ENCODE results near the gene AKNA. TPM values are rescaled to one million over a fixed set of nuclear protein-coding genes. Genes with fewer than 3 reads are reported as not detected.

AKNA gene
- polyA plus RNA-seq, 1 of the 3 experiments (the other 2 are of a cell fraction): 0.84 TPM

GRCh38 chr9:114313186-114313585, 74.6 kb downstream of the AKNA start:
- H3K27me3 ChIP-seq (ENCODE audit: insufficient read depth): no peaks in the 10 kb centered on the region
- 91% methylated on average over 8 of the region's 8 CpGs for WGBS (ENCODE audit: low lambda C conversion rate)
- no peak for DNase-seq
- no peaks in the 10 kb centered on the region for H4K20me1 ChIP-seq (ENCODE audit: insufficient read depth)
- H2AFZ ChIP-seq (ENCODE audit: low read depth): no peak overlapping the region
- no peak overlapping the region for H3K9ac ChIP-seq
- no peak overlapping the region for H3K4me3 ChIP-seq (ENCODE audit: low read depth in 2 of 2, low read length in 1 of 2)
- H3K4me2 ChIP-seq: no peak overlapping the region
- no peaks in the 10 kb centered on the region for H3K4me1 ChIP-seq (ENCODE audit: control insufficient read depth in 1 of 2, insufficient read depth in 2 of 2, low read depth in 1 of 2, low read length in 1 of 2)
- no peaks in the 10 kb centered on the region for H3K79me2 ChIP-seq (ENCODE audit: insufficient read depth)
- ChIA-PET POLR2A (no interaction called here), CTCF (interaction anchor here (1.9 to 2.3 kb wide), 3 partner anchors 22 to 230 kb away, joined by 8 to 15 read pairs (median 10); no protein-coding TSS in a partner anchor)
- H3K36me3 ChIP-seq (replicated peaks in 1 of 2; ENCODE audit: control insufficient read depth in 1 of 2, insufficient read depth in 2 of 2, low read length in 1 of 2): peaks cover 0 to 3% of the 10 kb centered on the region in 2 experiments
- no peaks in the 10 kb centered on the region for H3K9me3 ChIP-seq
- no peak for TF ChIP-seq IRF3 (IDR thresholded peaks at IDR 0.05; ENCODE audit: low read depth, low read length)
- TF ChIP-seq EZH2phosphoT487 (IDR thresholded peaks at IDR 0.05; ENCODE audit: borderline replicate concordance, low read depth): no peak
- no peak for TF ChIP-seq FOSL2 (IDR thresholded peaks at IDR 0.05; ENCODE audit: borderline replicate concordance, low read depth)
- no peak for TF ChIP-seq NRF1 (IDR thresholded peaks at IDR 0.05; ENCODE audit: low read depth, low read length)
- TF ChIP-seq TCF12 (IDR thresholded peaks at IDR 0.05): no peak
- no peak for TF ChIP-seq RFX5 (IDR thresholded peaks at IDR 0.05; ENCODE audit: low read length)
- TF ChIP-seq GATA2 (CRISPR knock-in tag; IDR thresholded peaks at IDR 0.05): no peak
- TF ChIP-seq REST (IDR thresholded peaks at IDR 0.05; ENCODE audit: low read depth, low read length): no peak
- no peaks in the 10 kb centered on the region for H3K9me2 ChIP-seq
- no peaks in the 10 kb centered on the region for H3F3A ChIP-seq (replicated peaks; ENCODE audit: insufficient read depth)
- H3K27ac ChIP-seq (ENCODE audit: low read depth in 2 of 2, low read length in 1 of 2): no peak overlapping the region

- no peak for DNase-seq
Observed at GRCh38 chr9:114312513-114312875, 75.3 kb downstream of the AKNA start.

More at GRCh38 chr9:114312513-114312875, 75.3 kb downstream of the AKNA start:
- H3K4me2 ChIP-seq: no peak overlapping the region
- H3K36me3 ChIP-seq (replicated peaks in 1 of 2; ENCODE audit: control insufficient read depth in 1 of 2, insufficient read depth in 2 of 2, low read length in 1 of 2): peaks cover 0 to 3% of the 10 kb centered on the region in 2 experiments
- H4K20me1 ChIP-seq (ENCODE audit: insufficient read depth): no peaks in the 10 kb centered on the region
- no peaks in the 10 kb centered on the region for H3K79me2 ChIP-seq (ENCODE audit: insufficient read depth)
- no peaks in the 10 kb centered on the region for H3F3A ChIP-seq (replicated peaks; ENCODE audit: insufficient read depth)
- POLR2A ChIA-PET: no interaction called here
- no peak overlapping the region for H3K27ac ChIP-seq (ENCODE audit: low read depth in 2 of 2, low read length in 1 of 2)
- WGBS (ENCODE audit: low lambda C conversion rate): 96% methylated on average over 8 of the region's 8 CpGs
- no peaks in the 10 kb centered on the region for H3K27me3 ChIP-seq (ENCODE audit: insufficient read depth)
- no peak for TF ChIP-seq NFIC (IDR thresholded peaks at IDR 0.05; ENCODE audit: borderline replicate concordance)
- no peak for TF ChIP-seq CTCF (IDR thresholded peaks at IDR 0.05)
- no peak for TF ChIP-seq RFX5 (IDR thresholded peaks at IDR 0.05; ENCODE audit: low read length)
- no peak for TF ChIP-seq GABPA (IDR thresholded peaks at IDR 0.05; ENCODE audit: low read depth)
- TF ChIP-seq MXI1 (IDR thresholded peaks at IDR 0.05; ENCODE audit: low read depth, low read length): no peak
- TF ChIP-seq TCF12 (IDR thresholded peaks at IDR 0.05): no peak
- TF ChIP-seq ELF1 (IDR thresholded peaks at IDR 0.05): no peak
- TF ChIP-seq RXRA (IDR thresholded peaks at IDR 0.05; ENCODE audit: borderline replicate concordance, low read depth): no peak
- TF ChIP-seq USF1 (IDR thresholded peaks at IDR 0.05; ENCODE audit: borderline replicate concordance, low read depth): no peak
- TF ChIP-seq MEF2A (IDR thresholded peaks at IDR 0.05; ENCODE audit: borderline replicate concordance, low read depth): no peak
- no peak for TF ChIP-seq SMC3 (IDR thresholded peaks at IDR 0.05; ENCODE audit: low read depth, low read length)
- TF ChIP-seq FOXJ3 (CRISPR knock-in tag; IDR thresholded peaks at IDR 0.05): no peak
- H3K4me3 ChIP-seq (ENCODE audit: low read depth in 2 of 2, low read length in 1 of 2): no peak overlapping the region
- H3K9ac ChIP-seq: no peak overlapping the region
- CTCF ChIA-PET: no interaction called here
- no peak overlapping the region for H2AFZ ChIP-seq (ENCODE audit: low read depth)
- no peaks in the 10 kb centered on the region for H3K9me2 ChIP-seq
- H3K4me1 ChIP-seq (ENCODE audit: control insufficient read depth in 1 of 2, insufficient read depth in 2 of 2, low read depth in 1 of 2, low read length in 1 of 2): no peaks in the 10 kb centered on the region
- no peaks in the 10 kb centered on the region for H3K9me3 ChIP-seq
